ENCODE measurements around the gene HMGB4.

GRCh38 chr1:33908324-33908956, 44.6 kb downstream of the HMGB4 start:
- TF ChIP-seq CTCF (conservative IDR thresholded peaks at IDR 0.05) (no peak), EZH2 (IDR thresholded peaks at IDR 0.05; ENCODE audit: low read depth) (no peak)
